Stimulated activated naive B cell treated with anti-CD40 and anti-IgM and Interleukin-4, amounts not matched to agents 10 μg/mL and 1 μg/mL and 100 μg/mL, for 72 hours (primary cell): Measurements from ENCODE around the gene GAS2L2.

ENCODE experiments used
- ATAC-seq, 2 donors: fragments of 150-1000 bp; cut with Tn5 transposase; replicated peaks; 2 replicates each; pipeline ENCODE4 v1.10.0; 2021; ENCODE audit warnings: moderate library complexity in 1 of 2
- DNase-seq: peaks from one replicate; pipeline ENCODE4 v3.0.0; 2021
- H3K27ac Mint-ChIP-seq: one replicate; pipeline ENCODE4 v1.8.0; 2022; ENCODE audit warnings: mild to moderate bottlenecking, mixed read lengths
- H3K27me3 Mint-ChIP-seq, 2 donors: one replicate each; pipeline ENCODE4 v1.8.0; 2022; ENCODE audit warnings: mixed read lengths in 2 of 2
- H3K36me3 Mint-ChIP-seq, 2 donors: one replicate each; pipeline ENCODE4 v1.8.0; 2022; ENCODE audit warnings: mixed read lengths in 2 of 2, mild to moderate bottlenecking in 1 of 2
- H3K4me1 Mint-ChIP-seq, 2 donors: one replicate each; pipeline ENCODE4 v1.8.0; 2022; ENCODE audit warnings: mixed read lengths in 2 of 2, mild to moderate bottlenecking in 1 of 2
- H3K4me3 Mint-ChIP-seq, 2 donors: one replicate each; pipeline ENCODE4 v1.8.0; 2022; ENCODE audit warnings: mild to moderate bottlenecking in 2 of 2, mixed read lengths in 2 of 2, moderate library complexity in 1 of 2
- H3K9me3 Mint-ChIP-seq, 2 donors: one replicate each; pipeline ENCODE4 v1.8.0; 2022; ENCODE audit warnings: mixed read lengths in 2 of 2, mild to moderate bottlenecking in 1 of 2

GAS2L2 gene

DNA sequence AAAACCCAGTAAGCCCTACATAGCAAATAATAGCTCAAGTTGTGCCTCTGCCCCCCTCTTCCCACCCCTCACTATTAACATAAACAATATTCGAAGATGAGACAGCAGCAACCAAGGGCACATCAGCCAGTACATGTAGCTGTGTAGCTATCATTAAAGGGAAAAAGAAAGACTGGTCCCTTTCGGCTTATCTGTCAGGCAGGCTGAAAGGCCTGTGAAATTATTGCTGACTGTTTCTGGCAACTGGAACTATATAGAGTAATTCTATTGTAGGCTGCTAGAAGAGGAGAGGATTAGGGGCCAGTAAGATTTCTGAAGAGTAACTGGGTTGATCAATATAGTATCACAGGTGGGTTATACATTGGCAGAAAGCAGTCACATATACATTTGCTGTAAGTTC lies 58.1 kb downstream of the GAS2L2 start:
- peaks cover 21 to 34% of the 10 kb centered on the region in 2 donors for H3K36me3 Mint-ChIP-seq
- H3K4me1 Mint-ChIP-seq: peaks cover 0 to under 1% of the 10 kb centered on the region in 2 donors
- no peak for ATAC-seq
- H3K9me3 Mint-ChIP-seq: no peaks in the 10 kb centered on the region
- H3K27me3 Mint-ChIP-seq: no peaks in the 10 kb centered on the region
- DNase-seq: no peak
- no peak overlapping the region for H3K27ac Mint-ChIP-seq
- H3K4me3 Mint-ChIP-seq: no peak overlapping the region
